HEK293 (cell line): ENCODE measurements around the gene SPEG.

ENCODE experiments used
- CTCF ChIA-PET: fragments of 350-600 bp; formaldehyde crosslinking; extraction: SDS; loops from one replicate; lab custom pipeline; 2021; ENCODE audit warnings: antibody characterized with exemption; lab: Yijun Ruan, JAX
- POLR2A ChIA-PET: fragments of 300-600 bp; formaldehyde crosslinking; extraction: SDS; loops from one replicate; lab custom pipeline; 2020; ENCODE audit warnings: antibody characterized with exemption, inconsistent platforms; lab: Yijun Ruan, JAX
- H3K27ac ChIP-seq: fragments of 200-500 bp; sonication (Bioruptor generic); 2 replicates; pipeline ENCODE4 v1.5.1; 2014; ENCODE audit warnings: low read depth, low read length, control low read depth, inconsistent platforms; ENCODE audit errors: extremely low read depth
- H3K36me3 ChIP-seq, 2 experiments: fragments of 200-500 bp in 1 of 2; sonication (Bioruptor generic) in 1 of 2; 1 replicate in 1 of 2; 2 replicates in 1 of 2; pipeline ENCODE4 v1.5.1; 2014 to 2017; ENCODE audit warnings: inconsistent platforms in 2 of 2, low read length in 2 of 2; ENCODE audit not compliant: control insufficient read depth in 2 of 2, insufficient read depth in 1 of 2
- H3K4me1 ChIP-seq: fragments of 200-500 bp; sonication (Bioruptor generic); 2 replicates; pipeline ENCODE4 v1.5.1; 2014; ENCODE audit warnings: mild to moderate bottlenecking, low read length, inconsistent platforms; ENCODE audit not compliant: control insufficient read depth, insufficient read depth
- H3K4me3 ChIP-seq: 2 replicates; pipeline ENCODE4 v1.5.1; 2011; ENCODE audit warnings: low read depth, mild to moderate bottlenecking, control low read depth, low read length, moderate library complexity
- H3K9me3 ChIP-seq: fragments of 200-500 bp; sonication (Bioruptor generic); 2 replicates; pipeline ENCODE4 v1.5.1; 2014; ENCODE audit warnings: low read depth, low read length, inconsistent platforms; ENCODE audit not compliant: control insufficient read depth, insufficient read depth
- EGR2 ChIP-seq: fragments of 450-650 bp; formaldehyde crosslinking; IDR thresholded peaks from 2 replicates; pipeline ENCODE4 v1.5.1; 2016; ENCODE audit warnings: low read depth, missing biosample characterization, missing genetic modification characterization
- KLF7 ChIP-seq: fragments of 450-650 bp; formaldehyde crosslinking; IDR thresholded peaks from 2 replicates; pipeline ENCODE4 v1.5.1; 2016; ENCODE audit warnings: missing biosample characterization, missing genetic modification characterization, borderline replicate concordance
- REPIN1 ChIP-seq: fragments of 450-650 bp; formaldehyde crosslinking; IDR thresholded peaks from 2 replicates; pipeline ENCODE4 v1.5.1; 2017; ENCODE audit warnings: missing biosample characterization, missing genetic modification characterization, low read depth
- SCRT1 ChIP-seq: fragments of 450-650 bp; formaldehyde crosslinking; IDR thresholded peaks from 2 replicates; pipeline ENCODE4 v1.5.1; 2016; ENCODE audit warnings: missing biosample characterization, missing genetic modification characterization, borderline replicate concordance
- ZNF146 ChIP-seq: fragments of 450-650 bp; formaldehyde crosslinking; IDR thresholded peaks from 2 replicates; pipeline ENCODE4 v1.5.1; 2016; ENCODE audit warnings: missing biosample characterization, missing genetic modification characterization
- ZNF174 ChIP-seq: fragments of 450-650 bp; formaldehyde crosslinking; IDR thresholded peaks from 2 replicates; pipeline ENCODE4 v1.5.0; 2017; ENCODE audit warnings: missing biosample characterization, mild to moderate bottlenecking, missing genetic modification characterization
- ZNF211 ChIP-seq: fragments of 450-650 bp; formaldehyde crosslinking; IDR thresholded peaks from 2 replicates; pipeline ENCODE4 v1.5.1; 2016; ENCODE audit warnings: low read depth, missing biosample characterization, missing genetic modification characterization
- ZNF223 ChIP-seq: fragments of 450-650 bp; formaldehyde crosslinking; IDR thresholded peaks from 2 replicates; pipeline ENCODE4 v1.5.1; 2016; ENCODE audit warnings: missing biosample characterization, missing genetic modification characterization
- ZNF248 ChIP-seq: fragments of 450-650 bp; formaldehyde crosslinking; IDR thresholded peaks from 2 replicates; pipeline ENCODE4 v1.5.1; 2017; ENCODE audit warnings: missing biosample characterization, missing genetic modification characterization
- ZNF274 ChIP-seq, 2 experiments: fragments of 200-500 bp in 1 of 2; fragments of 450-650 bp in 1 of 2; sonication (Bioruptor generic) in 1 of 2; formaldehyde crosslinking in 1 of 2; IDR thresholded peaks; 2 replicates each; pipeline versions ENCODE4 v1.5.1 to v1.6.1; 2014 to 2016; ENCODE audit warnings: borderline replicate concordance in 1 of 2, inconsistent platforms in 1 of 2, low read length in 1 of 2, missing biosample characterization in 1 of 2, missing genetic modification characterization in 1 of 2
- ZNF544 ChIP-seq: fragments of 450-650 bp; formaldehyde crosslinking; IDR thresholded peaks from 2 replicates; pipeline ENCODE4 v1.5.0; 2017; ENCODE audit warnings: missing biosample characterization, missing genetic modification characterization
- ZNF560 ChIP-seq: fragments of 450-650 bp; formaldehyde crosslinking; IDR thresholded peaks from 2 replicates; pipeline ENCODE4 v1.5.1; 2017; ENCODE audit warnings: missing biosample characterization, missing genetic modification characterization, borderline replicate concordance
- ZNF585B ChIP-seq: fragments of 450-650 bp; formaldehyde crosslinking; IDR thresholded peaks from 2 replicates; pipeline ENCODE4 v1.5.1; 2016; ENCODE audit warnings: missing biosample characterization, missing genetic modification characterization
- ZNF610 ChIP-seq: fragments of 450-650 bp; formaldehyde crosslinking; IDR thresholded peaks from 2 replicates; pipeline ENCODE4 v1.5.1; 2016; ENCODE audit warnings: missing biosample characterization, missing genetic modification characterization, borderline replicate concordance
- ZNF654 ChIP-seq: fragments of 450-650 bp; formaldehyde crosslinking; IDR thresholded peaks from 2 replicates; pipeline ENCODE4 v1.5.1; 2016; ENCODE audit warnings: low read depth, missing biosample characterization, missing genetic modification characterization
- ZNF768 ChIP-seq: fragments of 450-650 bp; formaldehyde crosslinking; IDR thresholded peaks from 2 replicates; pipeline ENCODE4 v1.5.1; 2018; ENCODE audit warnings: missing biosample characterization, mild to moderate bottlenecking, missing genetic modification characterization
- ZNF777 ChIP-seq: fragments of 450-650 bp; formaldehyde crosslinking; IDR thresholded peaks from 2 replicates; pipeline ENCODE4 v1.5.1; 2017; ENCODE audit warnings: missing biosample characterization, missing genetic modification characterization, borderline replicate concordance
- TF ChIP-seq, protein P1 (sequence below): fragments of 450-650 bp; formaldehyde crosslinking; IDR thresholded peaks from 2 replicates; pipeline ENCODE4 v1.5.1; 2016; ENCODE audit warnings: missing biosample characterization, missing genetic modification characterization, low read depth
- TF ChIP-seq, protein P2 (sequence below): sonication (generic); formaldehyde crosslinking; IDR thresholded peaks from 2 replicates; pipeline ENCODE4 v1.8.1; 2022; ENCODE audit warnings: mild to moderate bottlenecking, moderate library complexity, missing genetic modification reagents
- TF ChIP-seq, protein P3 (sequence below): fragments of 450-650 bp; formaldehyde crosslinking; IDR thresholded peaks from 2 replicates; pipeline ENCODE4 v1.5.1; 2016; ENCODE audit warnings: missing biosample characterization, missing genetic modification characterization
- TF ChIP-seq, protein P4 (sequence below): fragments of 450-650 bp; IDR thresholded peaks from 2 replicates; pipeline ENCODE4 v1.5.1; 2018; ENCODE audit warnings: missing biosample characterization, mild to moderate bottlenecking, missing genetic modification characterization
- TF ChIP-seq, protein P5 (sequence below): fragments of 450-650 bp; formaldehyde crosslinking; IDR thresholded peaks from 2 replicates; pipeline ENCODE4 v1.5.1; 2016; ENCODE audit warnings: missing biosample characterization, missing genetic modification characterization
- TF ChIP-seq, protein P6 (sequence below): fragments of 450-650 bp; formaldehyde crosslinking; IDR thresholded peaks from 2 replicates; pipeline ENCODE4 v1.5.1; 2017; ENCODE audit warnings: missing biosample characterization, missing genetic modification characterization
- TF ChIP-seq, protein P7 (sequence below): fragments of 450-650 bp; formaldehyde crosslinking; IDR thresholded peaks from 2 replicates; pipeline ENCODE4 v1.5.1; 2016; ENCODE audit warnings: missing biosample characterization, missing genetic modification characterization

Gene SPEG

DNA sequence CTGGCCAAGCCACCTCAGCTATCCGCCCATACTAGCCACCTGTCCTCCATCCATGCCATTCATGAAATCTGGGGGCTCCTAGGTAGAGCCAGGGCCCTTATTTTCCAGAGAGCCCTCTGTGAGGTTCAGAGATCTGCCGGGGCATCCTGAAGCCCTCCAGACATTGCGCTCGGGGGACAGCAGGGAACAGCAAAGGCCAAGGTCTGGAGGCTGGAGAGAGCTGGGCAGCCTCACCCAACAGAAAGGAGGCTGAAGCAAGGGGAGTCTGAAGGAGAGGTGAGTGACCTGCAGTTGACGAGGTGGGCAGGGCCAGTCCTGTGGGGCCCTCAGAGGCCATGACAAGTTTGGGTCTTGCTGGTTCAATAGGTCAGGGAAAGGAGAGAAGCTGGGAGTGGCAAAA is 25.0 kb upstream of the SPEG start:
- H3K4me1 ChIP-seq = no peaks in the 10 kb centered on the region
- TF ChIP-seq, protein P1, sequence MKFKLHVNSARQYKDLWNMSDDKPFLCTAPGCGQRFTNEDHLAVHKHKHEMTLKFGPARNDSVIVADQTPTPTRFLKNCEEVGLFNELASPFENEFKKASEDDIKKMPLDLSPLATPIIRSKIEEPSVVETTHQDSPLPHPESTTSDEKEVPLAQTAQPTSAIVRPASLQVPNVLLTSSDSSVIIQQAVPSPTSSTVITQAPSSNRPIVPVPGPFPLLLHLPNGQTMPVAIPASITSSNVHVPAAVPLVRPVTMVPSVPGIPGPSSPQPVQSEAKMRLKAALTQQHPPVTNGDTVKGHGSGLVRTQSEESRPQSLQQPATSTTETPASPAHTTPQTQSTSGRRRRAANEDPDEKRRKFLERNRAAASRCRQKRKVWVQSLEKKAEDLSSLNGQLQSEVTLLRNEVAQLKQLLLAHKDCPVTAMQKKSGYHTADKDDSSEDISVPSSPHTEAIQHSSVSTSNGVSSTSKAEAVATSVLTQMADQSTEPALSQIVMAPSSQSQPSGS (tag by site-specific recombination) = no peak
- no peak for TF ChIP-seq ZNF223
- no peak for TF ChIP-seq REPIN1 (tag by site-specific recombination)
- no peak for TF ChIP-seq ZNF585B (tag by site-specific recombination)
- no peak for TF ChIP-seq ZNF560 (tag by site-specific recombination)
- no peak for TF ChIP-seq ZNF248 (tag by site-specific recombination)
- TF ChIP-seq ZNF211 (tag by site-specific recombination) = no peak
- TF ChIP-seq ZNF544 (tag by site-specific recombination) = no peak
- no peak for TF ChIP-seq ZNF146 (tag by site-specific recombination)
- no peak for TF ChIP-seq EGR2 (tag by site-specific recombination)
- TF ChIP-seq, protein P2, sequence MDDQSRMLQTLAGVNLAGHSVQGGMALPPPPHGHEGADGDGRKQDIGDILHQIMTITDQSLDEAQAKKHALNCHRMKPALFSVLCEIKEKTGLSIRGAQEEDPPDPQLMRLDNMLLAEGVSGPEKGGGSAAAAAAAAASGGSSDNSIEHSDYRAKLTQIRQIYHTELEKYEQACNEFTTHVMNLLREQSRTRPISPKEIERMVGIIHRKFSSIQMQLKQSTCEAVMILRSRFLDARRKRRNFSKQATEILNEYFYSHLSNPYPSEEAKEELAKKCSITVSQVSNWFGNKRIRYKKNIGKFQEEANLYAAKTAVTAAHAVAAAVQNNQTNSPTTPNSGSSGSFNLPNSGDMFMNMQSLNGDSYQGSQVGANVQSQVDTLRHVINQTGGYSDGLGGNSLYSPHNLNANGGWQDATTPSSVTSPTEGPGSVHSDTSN (CRISPR knock-in tag) = no peak
- TF ChIP-seq ZNF777 = no peak
- TF ChIP-seq ZNF174 (tag by site-specific recombination) = no peak
- no peak for TF ChIP-seq KLF7
- TF ChIP-seq, protein P3, sequence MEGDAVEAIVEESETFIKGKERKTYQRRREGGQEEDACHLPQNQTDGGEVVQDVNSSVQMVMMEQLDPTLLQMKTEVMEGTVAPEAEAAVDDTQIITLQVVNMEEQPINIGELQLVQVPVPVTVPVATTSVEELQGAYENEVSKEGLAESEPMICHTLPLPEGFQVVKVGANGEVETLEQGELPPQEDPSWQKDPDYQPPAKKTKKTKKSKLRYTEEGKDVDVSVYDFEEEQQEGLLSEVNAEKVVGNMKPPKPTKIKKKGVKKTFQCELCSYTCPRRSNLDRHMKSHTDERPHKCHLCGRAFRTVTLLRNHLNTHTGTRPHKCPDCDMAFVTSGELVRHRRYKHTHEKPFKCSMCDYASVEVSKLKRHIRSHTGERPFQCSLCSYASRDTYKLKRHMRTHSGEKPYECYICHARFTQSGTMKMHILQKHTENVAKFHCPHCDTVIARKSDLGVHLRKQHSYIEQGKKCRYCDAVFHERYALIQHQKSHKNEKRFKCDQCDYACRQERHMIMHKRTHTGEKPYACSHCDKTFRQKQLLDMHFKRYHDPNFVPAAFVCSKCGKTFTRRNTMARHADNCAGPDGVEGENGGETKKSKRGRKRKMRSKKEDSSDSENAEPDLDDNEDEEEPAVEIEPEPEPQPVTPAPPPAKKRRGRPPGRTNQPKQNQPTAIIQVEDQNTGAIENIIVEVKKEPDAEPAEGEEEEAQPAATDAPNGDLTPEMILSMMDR (tag by site-specific recombination) = no peak
- ChIA-PET CTCF (interaction anchor here (1.2 to 2.8 kb wide), 2 partner anchors 66 to 120 kb away, joined by 3 to 12 read pairs; no protein-coding TSS in a partner anchor), POLR2A (no interaction called here)
- no peak overlapping the region for H3K4me3 ChIP-seq
- no peaks in the 10 kb centered on the region for H3K36me3 ChIP-seq
- H3K9me3 ChIP-seq = no peaks in the 10 kb centered on the region
- H3K27ac ChIP-seq = no peak overlapping the region

DNA sequence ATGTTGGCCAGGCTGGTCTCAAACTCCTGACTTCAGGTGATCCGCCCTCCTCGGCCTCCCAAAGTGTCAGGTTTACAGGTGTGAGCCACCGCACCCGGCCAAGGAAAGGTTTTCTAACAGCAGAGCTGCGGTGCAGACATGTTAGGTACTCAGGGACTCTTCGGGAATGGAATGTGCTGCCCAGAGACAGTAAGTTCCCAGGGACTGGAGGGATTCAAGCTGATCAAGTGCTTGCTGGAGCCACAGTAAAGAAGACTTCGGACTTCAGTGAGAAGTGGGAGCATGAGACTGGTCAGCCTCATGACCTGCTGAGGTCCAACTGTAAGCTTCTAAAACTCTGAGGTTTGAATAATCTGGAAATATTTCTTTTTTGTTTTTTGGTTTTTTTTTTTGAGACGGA is 24.3 kb upstream of the SPEG start:
- Histone ChIP-seq H3K4me3 (no peak overlapping the region), H3K9me3 (no peaks in the 10 kb centered on the region), H3K27ac (no peak overlapping the region), H3K4me1 (no peaks in the 10 kb centered on the region), H3K36me3 (no peaks in the 10 kb centered on the region)
- ChIA-PET POLR2A (interaction anchor here (0.8 kb wide), 1 partner anchor 22 kb away, joined by 3 read pairs; no protein-coding TSS in a partner anchor), CTCF (interaction anchor here (0.7 to 1.2 kb wide), 2 partner anchors 65 to 120 kb away, joined by 3 read pairs; no protein-coding TSS in a partner anchor)
- TF ChIP-seq, protein P4, sequence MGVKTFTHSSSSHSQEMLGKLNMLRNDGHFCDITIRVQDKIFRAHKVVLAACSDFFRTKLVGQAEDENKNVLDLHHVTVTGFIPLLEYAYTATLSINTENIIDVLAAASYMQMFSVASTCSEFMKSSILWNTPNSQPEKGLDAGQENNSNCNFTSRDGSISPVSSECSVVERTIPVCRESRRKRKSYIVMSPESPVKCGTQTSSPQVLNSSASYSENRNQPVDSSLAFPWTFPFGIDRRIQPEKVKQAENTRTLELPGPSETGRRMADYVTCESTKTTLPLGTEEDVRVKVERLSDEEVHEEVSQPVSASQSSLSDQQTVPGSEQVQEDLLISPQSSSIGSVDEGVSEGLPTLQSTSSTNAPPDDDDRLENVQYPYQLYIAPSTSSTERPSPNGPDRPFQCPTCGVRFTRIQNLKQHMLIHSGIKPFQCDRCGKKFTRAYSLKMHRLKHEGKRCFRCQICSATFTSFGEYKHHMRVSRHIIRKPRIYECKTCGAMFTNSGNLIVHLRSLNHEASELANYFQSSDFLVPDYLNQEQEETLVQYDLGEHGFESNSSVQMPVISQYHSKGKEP (tag by site-specific recombination) = no peak
- TF ChIP-seq ZNF610 (tag by site-specific recombination) = no peak
- TF ChIP-seq SCRT1 (tag by site-specific recombination) = no peak
- TF ChIP-seq, protein P5, sequence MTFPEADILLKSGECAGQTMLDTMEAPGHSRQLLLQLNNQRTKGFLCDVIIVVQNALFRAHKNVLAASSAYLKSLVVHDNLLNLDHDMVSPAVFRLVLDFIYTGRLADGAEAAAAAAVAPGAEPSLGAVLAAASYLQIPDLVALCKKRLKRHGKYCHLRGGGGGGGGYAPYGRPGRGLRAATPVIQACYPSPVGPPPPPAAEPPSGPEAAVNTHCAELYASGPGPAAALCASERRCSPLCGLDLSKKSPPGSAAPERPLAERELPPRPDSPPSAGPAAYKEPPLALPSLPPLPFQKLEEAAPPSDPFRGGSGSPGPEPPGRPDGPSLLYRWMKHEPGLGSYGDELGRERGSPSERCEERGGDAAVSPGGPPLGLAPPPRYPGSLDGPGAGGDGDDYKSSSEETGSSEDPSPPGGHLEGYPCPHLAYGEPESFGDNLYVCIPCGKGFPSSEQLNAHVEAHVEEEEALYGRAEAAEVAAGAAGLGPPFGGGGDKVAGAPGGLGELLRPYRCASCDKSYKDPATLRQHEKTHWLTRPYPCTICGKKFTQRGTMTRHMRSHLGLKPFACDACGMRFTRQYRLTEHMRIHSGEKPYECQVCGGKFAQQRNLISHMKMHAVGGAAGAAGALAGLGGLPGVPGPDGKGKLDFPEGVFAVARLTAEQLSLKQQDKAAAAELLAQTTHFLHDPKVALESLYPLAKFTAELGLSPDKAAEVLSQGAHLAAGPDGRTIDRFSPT = no peak
- TF ChIP-seq, protein P6, sequence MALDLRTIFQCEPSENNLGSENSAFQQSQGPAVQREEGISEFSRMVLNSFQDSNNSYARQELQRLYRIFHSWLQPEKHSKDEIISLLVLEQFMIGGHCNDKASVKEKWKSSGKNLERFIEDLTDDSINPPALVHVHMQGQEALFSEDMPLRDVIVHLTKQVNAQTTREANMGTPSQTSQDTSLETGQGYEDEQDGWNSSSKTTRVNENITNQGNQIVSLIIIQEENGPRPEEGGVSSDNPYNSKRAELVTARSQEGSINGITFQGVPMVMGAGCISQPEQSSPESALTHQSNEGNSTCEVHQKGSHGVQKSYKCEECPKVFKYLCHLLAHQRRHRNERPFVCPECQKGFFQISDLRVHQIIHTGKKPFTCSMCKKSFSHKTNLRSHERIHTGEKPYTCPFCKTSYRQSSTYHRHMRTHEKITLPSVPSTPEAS (tag by site-specific recombination) = no peak
- no peak for TF ChIP-seq ZNF274 (IDR thresholded peaks at IDR 0.05; ENCODE audit: low read length)
- no peak for TF ChIP-seq ZNF274 (tag by site-specific recombination; IDR thresholded peaks at IDR 0.05; ENCODE audit: borderline replicate concordance)
- TF ChIP-seq, protein P7, sequence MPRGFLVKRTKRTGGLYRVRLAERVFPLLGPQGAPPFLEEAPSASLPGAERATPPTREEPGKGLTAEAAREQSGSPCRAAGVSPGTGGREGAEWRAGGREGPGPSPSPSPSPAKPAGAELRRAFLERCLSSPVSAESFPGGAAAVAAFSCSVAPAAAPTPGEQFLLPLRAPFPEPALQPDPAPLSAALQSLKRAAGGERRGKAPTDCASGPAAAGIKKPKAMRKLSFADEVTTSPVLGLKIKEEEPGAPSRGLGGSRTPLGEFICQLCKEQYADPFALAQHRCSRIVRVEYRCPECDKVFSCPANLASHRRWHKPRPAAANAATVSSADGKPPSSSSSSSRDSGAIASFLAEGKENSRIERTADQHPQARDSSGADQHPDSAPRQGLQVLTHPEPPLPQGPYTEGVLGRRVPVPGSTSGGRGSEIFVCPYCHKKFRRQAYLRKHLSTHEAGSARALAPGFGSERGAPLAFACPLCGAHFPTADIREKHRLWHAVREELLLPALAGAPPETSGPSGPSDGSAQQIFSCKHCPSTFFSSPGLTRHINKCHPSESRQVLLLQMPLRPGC = no peak
- no peak for TF ChIP-seq ZNF654 (tag by site-specific recombination)
- no peak for TF ChIP-seq ZNF768 (tag by site-specific recombination)
